ENCODE measurements around the gene IDE.
"Not testable (repeated sequence)": the region's sequence is repeated elsewhere in the genome, so short reads cannot be mapped to it uniquely, and the experiment has no call there.

Gene IDE

DNA sequence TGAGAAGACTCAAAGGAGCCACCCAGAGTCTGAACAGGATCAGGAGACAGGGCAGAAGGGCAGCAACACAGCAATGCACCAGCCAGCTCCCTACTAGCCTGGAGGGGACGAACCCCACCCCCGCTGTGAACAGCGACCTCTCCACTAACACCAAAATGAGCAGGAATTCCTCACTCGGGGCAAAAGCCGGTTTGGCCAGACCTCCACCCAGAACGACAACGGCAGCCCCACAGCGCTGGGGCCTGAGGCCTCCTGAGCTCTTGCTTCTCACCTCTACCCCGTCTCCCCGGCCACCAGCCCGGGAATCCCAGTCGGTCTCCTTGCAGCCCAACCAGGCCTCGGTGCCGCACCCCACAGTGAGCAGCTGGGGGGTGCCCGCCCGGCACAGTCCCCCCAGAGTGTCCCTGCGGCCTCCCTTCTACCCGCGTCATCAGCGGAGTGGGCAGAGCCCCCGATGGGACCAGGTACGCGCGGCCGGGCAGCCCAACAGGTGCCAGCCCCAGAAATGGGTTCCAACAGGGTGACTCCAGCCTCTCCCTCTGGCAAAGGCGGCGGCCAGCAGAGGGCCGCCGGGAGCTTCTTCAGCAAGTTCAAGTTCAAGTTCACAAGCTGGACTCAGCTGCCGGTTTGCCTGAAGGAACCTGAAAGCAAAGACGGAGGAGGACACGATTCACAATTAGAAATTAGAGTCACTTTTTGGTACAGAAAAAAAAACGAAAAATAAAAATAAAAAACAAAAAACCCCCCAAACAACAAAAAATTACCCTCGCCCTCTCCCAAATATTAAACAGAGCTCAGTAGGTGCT lies 153.9 kb downstream of the IDE start:
- no peak for DNase-seq (ENCODE audit: low read depth)

DNA sequence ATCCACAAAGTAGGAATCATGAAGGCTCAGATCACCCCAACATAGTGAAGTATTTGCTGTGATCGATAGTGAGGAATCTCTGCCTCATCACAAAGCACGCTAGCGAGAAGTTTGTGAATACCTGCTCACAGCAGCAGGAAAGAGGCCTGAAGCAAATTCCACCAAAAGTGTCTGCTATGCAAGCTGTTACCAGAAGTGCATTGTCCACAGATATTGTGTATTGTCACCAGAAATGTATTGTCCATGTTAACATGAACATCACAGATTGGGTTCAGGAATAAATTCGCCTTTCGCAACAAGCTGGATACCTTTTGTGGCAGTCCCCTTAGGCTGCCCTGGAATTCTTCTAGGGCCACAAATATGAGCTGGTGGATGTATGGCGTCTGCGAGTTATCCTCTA lies 155.0 kb downstream of the IDE start:
- no peak for DNase-seq (ENCODE audit: low read depth)

DNA sequence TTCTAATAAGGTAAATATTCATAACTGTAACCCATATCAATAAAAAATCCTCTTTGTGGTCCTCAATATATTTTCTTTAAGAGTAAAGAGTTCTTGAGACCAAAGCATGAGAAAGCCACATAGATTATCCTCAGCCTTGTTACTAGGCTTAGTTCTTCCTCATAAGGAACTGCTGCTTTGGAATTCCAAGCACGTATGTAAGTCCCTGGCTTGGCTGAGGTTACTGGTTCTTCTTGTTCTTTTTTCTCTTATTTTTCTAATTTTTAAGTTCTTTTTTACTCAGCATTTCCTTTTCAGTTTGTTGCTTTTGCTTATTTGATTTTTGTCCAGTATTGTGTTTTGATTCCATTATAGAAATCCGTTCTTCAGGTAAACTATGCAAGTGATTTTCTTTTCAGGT lies 155.7 kb downstream of the IDE start:
- no peak for DNase-seq (ENCODE audit: low read depth)

DNA sequence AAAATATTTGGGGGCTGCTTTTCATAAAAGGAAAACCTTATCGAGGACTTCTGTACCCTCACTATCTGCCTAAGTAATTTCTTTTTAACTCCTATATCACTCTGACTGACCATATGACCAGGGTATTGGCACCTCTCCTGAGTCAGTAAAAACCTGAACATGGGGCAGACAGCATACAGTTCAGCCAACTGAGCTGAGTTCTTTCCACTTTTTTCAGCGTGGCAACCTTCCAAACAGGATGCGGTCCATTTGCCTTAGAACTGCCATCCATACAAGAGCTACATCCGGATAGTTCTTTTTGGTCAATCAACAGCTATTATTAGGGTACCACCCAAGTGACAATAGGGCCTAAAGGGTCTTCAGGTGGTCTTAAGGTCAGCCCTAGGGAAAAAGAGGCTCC lies 160.4 kb downstream of the IDE start:
- DNase-seq (ENCODE audit: low read depth) = no peak

DNA sequence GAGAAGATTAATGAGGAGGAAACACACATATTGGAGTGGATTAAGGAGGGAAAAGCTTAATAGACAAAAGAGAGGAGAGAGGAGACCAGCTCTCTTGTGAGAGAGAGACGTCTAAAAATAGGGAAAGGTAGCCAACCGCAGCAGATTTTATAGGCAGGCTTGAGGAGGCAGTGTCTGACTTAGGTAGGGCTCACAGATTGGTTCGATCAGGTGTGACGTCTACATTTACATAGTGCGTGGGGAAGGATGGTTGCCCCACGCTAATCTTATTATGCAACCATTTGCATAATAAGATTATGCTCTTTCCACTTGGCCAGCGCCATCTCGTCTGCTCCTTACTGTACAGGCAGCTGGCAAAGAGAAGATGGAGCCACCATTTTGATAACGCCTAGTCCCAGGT lies 160.9 kb downstream of the IDE start:
- DNase-seq (ENCODE audit: low read depth) = no peak

DNA sequence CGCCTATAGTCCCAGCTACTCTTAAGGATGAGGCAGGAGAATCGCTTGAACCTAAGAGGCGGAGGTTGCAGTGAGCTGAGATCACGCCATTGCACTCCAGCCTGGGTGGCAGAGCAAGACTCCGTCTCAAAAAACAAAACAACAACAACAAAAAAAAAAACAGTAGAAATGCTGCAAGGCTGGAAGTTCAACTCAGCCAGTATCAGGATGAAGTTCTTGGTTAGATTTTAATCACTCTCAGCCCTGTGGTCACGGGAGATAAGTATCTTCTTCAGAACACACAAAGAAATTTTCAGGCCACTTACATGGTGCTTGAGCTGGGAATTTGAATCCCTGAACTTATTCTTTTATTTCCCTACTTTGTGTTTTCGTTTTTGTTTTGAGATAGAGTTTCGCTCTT lies 162.5 kb downstream of the IDE start:
- DNase-seq (ENCODE audit: low read depth) = no peak

DNA sequence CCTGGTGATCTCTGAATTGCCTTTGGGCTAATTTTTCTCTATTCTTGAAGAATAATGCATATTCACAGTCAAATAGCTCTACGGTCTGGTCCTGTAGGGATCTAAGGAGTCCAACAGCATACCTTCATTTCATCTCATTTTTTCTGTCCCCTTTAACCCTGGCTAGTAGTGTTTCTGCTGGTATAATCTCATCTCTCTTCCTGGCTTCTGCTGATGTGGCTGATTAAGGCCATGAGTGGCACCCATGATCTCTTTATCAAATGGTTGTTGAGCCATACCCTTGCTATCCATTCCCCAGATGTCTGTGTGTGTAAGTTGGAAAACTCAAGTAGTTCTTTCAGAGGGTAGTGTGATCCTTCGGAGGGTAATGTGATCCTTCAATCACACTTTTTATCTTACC lies 163.4 kb downstream of the IDE start:
- no peak for DNase-seq (ENCODE audit: low read depth)

DNA sequence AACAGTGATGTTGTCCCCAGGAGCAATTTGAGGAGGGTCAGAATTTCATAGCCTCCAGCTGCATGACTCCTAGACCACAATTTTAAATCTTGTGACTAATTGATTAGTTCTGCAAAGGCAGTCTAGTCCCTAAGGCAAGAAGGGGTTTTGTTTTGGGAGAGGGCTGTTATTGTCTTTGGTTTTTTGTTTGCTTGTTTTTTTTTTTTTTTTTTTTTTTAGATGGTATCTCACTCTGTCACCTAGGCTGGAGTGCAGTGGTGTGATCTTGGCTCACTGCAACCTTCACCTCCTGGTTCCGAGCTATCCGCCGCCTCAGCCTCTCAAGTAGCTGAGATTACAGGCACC lies 165.9 kb downstream of the IDE start:
- DNase-seq (ENCODE audit: low read depth) = no peak

DNA sequence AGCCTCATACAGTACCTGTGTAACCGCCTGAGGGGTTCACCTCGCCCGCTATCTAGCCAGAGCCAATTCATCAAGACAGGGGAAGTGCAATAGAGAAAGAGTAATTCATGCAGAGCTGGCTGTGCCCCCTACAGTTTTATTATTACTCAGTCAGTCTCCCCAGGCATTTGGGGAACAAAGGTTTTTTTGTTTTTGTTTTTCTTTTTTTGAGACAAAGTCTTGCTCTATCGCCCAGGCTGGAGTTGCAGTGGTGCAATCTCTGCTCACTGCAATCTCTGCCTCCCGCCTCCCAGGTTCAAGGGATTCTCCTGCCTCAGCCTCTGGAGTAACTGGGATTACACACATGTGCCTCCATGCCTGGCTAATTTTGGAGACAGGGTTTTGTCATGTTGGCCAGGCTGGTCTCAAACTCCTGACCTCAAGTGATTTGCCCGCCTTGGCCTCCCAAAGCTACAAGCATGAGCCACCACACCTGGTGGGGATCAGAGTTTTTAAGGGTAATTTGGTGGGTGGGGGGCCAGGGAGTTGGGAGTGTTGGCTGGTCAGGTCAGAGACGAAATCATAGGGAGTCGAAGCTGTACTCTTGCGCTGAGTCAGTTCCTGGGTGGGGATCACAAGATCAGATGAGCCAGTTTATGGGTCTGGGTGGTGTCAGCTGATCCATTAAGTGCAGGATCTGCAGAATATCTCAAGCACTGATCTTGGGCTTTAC lies 166.4 kb downstream of the IDE start:
- no peak for DNase-seq (ENCODE audit: low read depth)

DNA sequence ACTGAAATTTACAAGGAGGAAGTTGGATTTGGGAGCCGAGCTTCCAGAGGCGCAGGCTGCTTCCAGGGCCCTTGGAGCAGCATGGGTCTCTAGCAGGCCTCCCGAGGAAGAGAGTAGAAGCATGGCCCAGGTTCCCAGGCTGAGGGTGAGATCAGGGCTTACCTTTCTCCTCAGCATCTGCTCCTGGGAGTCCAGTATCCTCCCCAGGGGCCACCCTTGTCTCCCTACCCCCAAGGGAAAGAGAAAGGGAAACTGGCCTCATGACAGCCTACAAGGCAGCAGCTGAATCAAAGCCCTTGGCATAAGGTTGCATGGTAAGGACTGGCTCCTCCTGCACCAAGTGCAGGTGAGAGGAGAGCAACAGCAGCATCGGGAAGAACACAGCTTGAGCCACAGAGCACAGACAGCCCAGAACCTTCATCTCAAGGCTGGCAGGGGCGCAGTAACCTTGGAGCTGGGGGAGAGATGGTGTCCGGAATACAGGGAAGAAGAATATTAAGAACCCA lies 168.4 kb downstream of the IDE start:
- DNase-seq (ENCODE audit: low read depth) = no peak

DNA sequence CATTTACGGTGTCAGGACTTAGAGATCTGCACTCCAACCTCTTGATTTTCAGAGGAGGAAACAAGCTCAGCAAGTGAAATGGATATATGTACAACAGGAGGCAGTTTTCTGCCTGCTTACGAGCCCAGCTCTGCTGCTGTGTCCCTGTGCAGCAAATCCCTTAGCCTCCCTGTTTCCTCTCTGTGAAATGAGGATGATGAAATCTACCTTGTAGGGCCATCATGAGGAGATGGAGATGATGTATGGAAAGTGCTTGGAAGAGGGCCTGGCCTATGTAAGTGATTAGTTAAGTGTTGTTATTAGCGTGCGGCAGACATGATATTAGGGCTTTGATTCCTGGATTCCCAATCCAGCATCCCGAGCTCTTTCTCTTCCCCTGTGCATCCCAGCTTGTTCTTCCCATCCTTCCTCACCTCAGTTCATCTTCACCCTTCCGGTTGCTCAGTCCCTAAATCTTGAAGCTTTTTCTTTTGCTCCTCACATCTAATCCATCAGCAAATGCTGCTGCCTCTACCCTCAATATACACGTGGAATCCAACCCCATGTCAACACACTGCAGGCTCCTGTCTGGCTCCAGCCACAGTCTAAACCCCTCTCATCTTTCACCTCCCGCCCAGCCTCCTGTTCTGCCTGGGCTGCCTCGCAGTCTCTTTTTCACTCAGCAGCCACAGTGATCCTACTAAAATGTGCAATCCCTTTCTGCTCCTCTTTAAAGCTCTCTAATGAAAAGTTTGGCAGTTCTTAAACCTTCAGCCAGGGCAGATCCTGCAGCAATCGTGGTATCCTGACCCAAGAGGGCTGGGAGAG lies 169.1 kb downstream of the IDE start:
- DNase-seq (ENCODE audit: low read depth) = no peak

DNA sequence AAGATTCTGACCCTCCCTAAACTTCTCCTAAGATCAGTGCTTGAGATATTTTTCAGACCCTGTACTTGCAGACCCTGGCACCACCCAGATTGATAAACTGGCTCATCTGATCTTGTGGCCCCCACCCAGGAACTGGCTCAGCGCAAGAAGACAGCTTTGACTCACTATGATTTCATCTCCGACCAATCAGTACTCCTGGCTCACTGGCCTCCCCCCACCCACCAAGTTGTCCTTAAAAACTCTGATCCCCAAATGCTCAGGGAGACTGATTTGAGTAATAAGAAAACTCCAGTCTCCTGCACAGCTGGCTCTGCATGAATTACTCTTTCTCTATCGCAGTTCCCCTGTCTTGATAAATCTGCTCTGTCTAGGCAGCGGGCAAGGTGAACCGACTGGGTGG lies 171.7 kb downstream of the IDE start:
- DNase-seq (ENCODE audit: low read depth) = not testable (repeated sequence)

Measured in non-pigmented ciliary epithelial cell (primary cell).